Fibroblast of lung (primary cell): ENCODE data around the gene TBX15. TPM values are rescaled to one million over a fixed set of nuclear protein-coding genes. Genes with fewer than 3 reads are reported as not detected.

Experiments
- DNase-seq, 2 donors: peaks; one replicate each; pipeline versions ENCODE4 v3.0.0 to v3.0.0-alpha.2; 2010; ENCODE audit warnings: low read depth in 2 of 2
- H2AFZ ChIP-seq: 2 replicates; pipeline ENCODE4 v1.5.1; 2012; ENCODE audit warnings: low read length, control low read depth, inconsistent platforms
- H3K27ac ChIP-seq: 2 replicates; pipeline ENCODE4 v1.5.1; 2011; ENCODE audit warnings: low read length, control low read depth; ENCODE audit not compliant: insufficient read depth
- H3K27me3 ChIP-seq: 2 replicates; pipeline ENCODE4 v1.5.1; 2011; ENCODE audit warnings: mild to moderate bottlenecking, low read length; ENCODE audit not compliant: control insufficient read depth, insufficient read depth
- H3K36me3 ChIP-seq: 2 replicates; pipeline ENCODE4 v1.5.1; 2011; ENCODE audit warnings: low read length; ENCODE audit not compliant: control insufficient read depth, insufficient read depth
- H3K4me1 ChIP-seq: 2 replicates; pipeline ENCODE4 v1.5.1; 2011; ENCODE audit warnings: low read length; ENCODE audit not compliant: control insufficient read depth, insufficient read depth; ENCODE audit errors: extremely low read depth
- H3K4me2 ChIP-seq: 2 replicates; pipeline ENCODE4 v1.5.1; 2011; ENCODE audit warnings: low read length, control low read depth; ENCODE audit not compliant: insufficient read depth; ENCODE audit errors: extremely low read depth
- H3K4me3 ChIP-seq, 4 experiments: fragments of 200-600 bp in 1 of 4; sonication (generic) in 1 of 4; replicated peaks in 1 of 4; 2 replicates each; pipeline ENCODE4 v1.5.1; 2011 to 2016; ENCODE audit warnings: low read length in 4 of 4, low read depth in 3 of 4, mild to moderate bottlenecking in 3 of 4, control low read depth in 2 of 4, inconsistent platforms in 1 of 4, mixed read lengths in 1 of 4; ENCODE audit not compliant: insufficient read depth in 1 of 4; ENCODE audit errors: control extremely low read depth in 1 of 4
- H3K79me2 ChIP-seq: 2 replicates; pipeline ENCODE4 v1.5.1; 2012; ENCODE audit warnings: mild to moderate bottlenecking, low read length, inconsistent platforms; ENCODE audit not compliant: control insufficient read depth, insufficient read depth
- H3K9ac ChIP-seq: 2 replicates; pipeline ENCODE4 v1.5.1; 2011; ENCODE audit warnings: mild to moderate bottlenecking, low read length, control low read depth; ENCODE audit not compliant: insufficient read depth
- H3K9me3 ChIP-seq: 2 replicates; pipeline ENCODE4 v1.5.1; 2012; ENCODE audit warnings: low read depth, low read length; ENCODE audit not compliant: control insufficient read depth, insufficient read depth
- H4K20me1 ChIP-seq: 2 replicates; pipeline ENCODE4 v1.5.1; 2011; ENCODE audit warnings: low read length; ENCODE audit not compliant: control insufficient read depth, insufficient read depth; ENCODE audit errors: extremely low read depth
- EZH2 ChIP-seq: IDR thresholded peaks from 2 replicates; pipeline ENCODE4 v1.5.1; 2012; ENCODE audit warnings: low read length, control low read depth, mild to moderate bottlenecking; ENCODE audit errors: missing control alignments
- polyA plus RNA-seq, 2 donors: library from polyadenylated mRNA; depleted of rRNA in 1 of 2; stranded (reverse) in 1 of 2; unstranded in 1 of 2; fragments of >200 nt; gene quantifications; 2 replicates each; pipeline ENCODE4 v1.2.1, GENCODE V29; 2011 to 2012; ENCODE audit warnings: missing spikeins in 1 of 2
- total RNA-seq: library from RNA; depleted of rRNA; stranded (reverse); fragments of >200 nt; gene quantifications from 2 replicates; pipeline ENCODE4 v1.2.1, GENCODE V29; 2014
- TF ChIP-seq, protein P1 (sequence below), 2 donors: IDR thresholded peaks in 1 of 2; conservative IDR thresholded peaks in 1 of 2; 1 replicate in 1 of 2; 2 replicates in 1 of 2; pipeline ENCODE4 v1.5.1; 2011 to 2012; ENCODE audit warnings: low read length in 2 of 2, control low read depth in 1 of 2, inconsistent platforms in 1 of 2, low read depth in 1 of 2, mild to moderate bottlenecking in 1 of 2

TBX15 gene
- total and polyA plus RNA-seq, 2 donors (not counting 1 experiment from before 2014, with no cell fraction given) = 0.50 to 0.99 TPM

DNA sequence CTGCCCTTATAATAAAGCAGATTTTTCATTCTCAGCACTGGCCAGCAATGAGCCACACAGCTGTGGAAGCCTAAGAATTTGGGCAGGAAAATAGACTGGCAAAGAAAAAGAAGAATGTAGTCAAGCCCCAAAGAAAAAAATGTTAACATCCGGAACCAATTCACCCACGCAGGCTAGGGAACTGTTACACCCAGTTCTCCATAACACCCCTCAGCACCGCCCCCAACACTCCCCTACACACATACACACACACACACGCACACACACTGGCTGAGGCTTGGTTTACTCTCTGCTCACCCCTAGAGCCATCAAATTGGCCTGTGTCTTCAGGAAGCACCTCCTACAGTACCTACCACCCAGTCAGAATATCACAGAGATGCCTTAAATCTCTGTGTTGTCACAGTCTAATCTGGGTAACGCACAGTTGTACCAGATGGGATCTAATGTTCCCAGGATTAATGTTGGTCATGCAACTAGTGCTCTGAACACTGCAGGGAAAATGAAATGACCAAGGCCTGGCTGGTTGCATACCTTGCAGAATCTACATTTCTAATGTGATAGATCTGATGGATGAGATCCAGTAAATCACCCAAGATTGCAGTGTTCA is 14.5 kb downstream of the TBX15 start:
- Histone ChIP-seq H3K4me2 (no peak overlapping the region), H3K36me3 (no peaks in the 10 kb centered on the region)

DNA sequence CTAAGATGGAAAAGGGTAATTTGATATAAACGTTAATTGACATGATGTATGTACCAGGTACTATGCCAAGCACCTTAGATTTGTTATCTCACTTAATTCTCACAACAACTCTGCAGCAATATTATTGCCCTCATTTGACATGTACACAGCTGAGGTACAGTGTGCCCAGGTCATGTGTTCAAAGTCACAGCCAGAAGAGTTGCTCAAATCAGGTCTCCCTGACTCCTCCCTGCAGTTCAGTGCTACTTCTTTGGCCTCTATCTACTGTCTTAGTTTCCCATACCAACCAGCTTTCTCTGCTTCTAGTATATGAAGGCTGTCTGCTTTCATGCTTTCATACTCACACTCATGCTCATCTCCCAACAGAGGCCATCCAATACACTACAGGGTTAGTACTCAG is 15.1 kb downstream of the TBX15 start:
- no peaks in the 10 kb centered on the region for H4K20me1 ChIP-seq
- peaks cover 4% of the 10 kb centered on the region for H3K27me3 ChIP-seq
- no peak for DNase-seq
- no peak overlapping the region for H2AFZ ChIP-seq
- no peaks in the 10 kb centered on the region for H3K4me1 ChIP-seq
- H3K36me3 ChIP-seq = no peaks in the 10 kb centered on the region
- H3K9me3 ChIP-seq = no peaks in the 10 kb centered on the region
- H3K27ac ChIP-seq = no peak overlapping the region
- H3K79me2 ChIP-seq = no peaks in the 10 kb centered on the region
- H3K4me2 ChIP-seq = no peak overlapping the region
- no peak overlapping the region for H3K9ac ChIP-seq
- TF ChIP-seq EZH2 = no peak
- TF ChIP-seq, protein P1, sequence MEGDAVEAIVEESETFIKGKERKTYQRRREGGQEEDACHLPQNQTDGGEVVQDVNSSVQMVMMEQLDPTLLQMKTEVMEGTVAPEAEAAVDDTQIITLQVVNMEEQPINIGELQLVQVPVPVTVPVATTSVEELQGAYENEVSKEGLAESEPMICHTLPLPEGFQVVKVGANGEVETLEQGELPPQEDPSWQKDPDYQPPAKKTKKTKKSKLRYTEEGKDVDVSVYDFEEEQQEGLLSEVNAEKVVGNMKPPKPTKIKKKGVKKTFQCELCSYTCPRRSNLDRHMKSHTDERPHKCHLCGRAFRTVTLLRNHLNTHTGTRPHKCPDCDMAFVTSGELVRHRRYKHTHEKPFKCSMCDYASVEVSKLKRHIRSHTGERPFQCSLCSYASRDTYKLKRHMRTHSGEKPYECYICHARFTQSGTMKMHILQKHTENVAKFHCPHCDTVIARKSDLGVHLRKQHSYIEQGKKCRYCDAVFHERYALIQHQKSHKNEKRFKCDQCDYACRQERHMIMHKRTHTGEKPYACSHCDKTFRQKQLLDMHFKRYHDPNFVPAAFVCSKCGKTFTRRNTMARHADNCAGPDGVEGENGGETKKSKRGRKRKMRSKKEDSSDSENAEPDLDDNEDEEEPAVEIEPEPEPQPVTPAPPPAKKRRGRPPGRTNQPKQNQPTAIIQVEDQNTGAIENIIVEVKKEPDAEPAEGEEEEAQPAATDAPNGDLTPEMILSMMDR (conservative IDR thresholded peaks at IDR 0.05 in 1 of 2, IDR thresholded peaks at IDR 0.05 in 1 of 2; ENCODE audit: low read depth in 1 of 2, low read length in 2 of 2) = no peak
- H3K4me3 ChIP-seq = no peak overlapping the region

More for the DNA sequence above, 14.5 kb downstream of the TBX15 start:
- Histone ChIP-seq H3K27ac (no peak overlapping the region), H3K9me3 (no peaks in the 10 kb centered on the region), H3K27me3 (peaks cover 4% of the 10 kb centered on the region), H3K4me1 (no peaks in the 10 kb centered on the region), H2AFZ (no peak overlapping the region), H3K9ac (no peak overlapping the region), H3K79me2 (no peaks in the 10 kb centered on the region), H4K20me1 (no peaks in the 10 kb centered on the region), H3K4me3 (no peak overlapping the region)
- no peak for TF ChIP-seq EZH2
- TF ChIP-seq, protein P1 (conservative IDR thresholded peaks at IDR 0.05 in 1 of 2, IDR thresholded peaks at IDR 0.05 in 1 of 2; ENCODE audit: low read depth in 1 of 2, low read length in 2 of 2) = no peak
- no peak for DNase-seq

DNA sequence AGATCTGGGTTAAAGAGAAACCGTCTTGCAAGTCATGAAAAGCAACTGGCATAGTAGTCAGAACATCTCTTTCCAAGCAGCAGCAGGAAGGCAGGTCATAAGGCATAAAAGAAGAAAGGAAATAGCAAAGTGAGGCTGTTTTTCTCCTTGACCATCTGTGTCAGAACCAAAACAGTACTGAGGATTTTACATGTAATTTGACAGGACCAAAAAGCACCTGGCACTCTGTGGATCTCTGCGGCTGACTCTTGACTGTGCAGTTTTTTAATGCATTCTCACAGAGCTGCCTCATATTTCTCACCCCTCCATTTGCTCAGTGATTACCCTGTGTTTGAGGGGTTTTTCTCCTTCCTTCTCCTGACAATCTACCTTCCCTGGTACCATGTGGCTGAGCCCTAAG is 17.7 kb downstream of the TBX15 start:
- TF ChIP-seq, protein P1 (conservative IDR thresholded peaks at IDR 0.05 in 1 of 2, IDR thresholded peaks at IDR 0.05 in 1 of 2; ENCODE audit: low read depth in 1 of 2, low read length in 2 of 2) = no peak
- no peak for TF ChIP-seq EZH2
- no peak for DNase-seq
- Histone ChIP-seq H3K27me3 (no peaks in the 10 kb centered on the region), H3K36me3 (no peaks in the 10 kb centered on the region), H4K20me1 (no peaks in the 10 kb centered on the region), H3K9ac (no peak overlapping the region), H3K4me3 (no peak overlapping the region), H3K79me2 (no peaks in the 10 kb centered on the region), H3K4me2 (no peak overlapping the region), H3K9me3 (no peaks in the 10 kb centered on the region), H2AFZ (no peak overlapping the region), H3K27ac (no peak overlapping the region), H3K4me1 (no peaks in the 10 kb centered on the region)
